Brain pericyte (primary cell): ENCODE results near the gene SCUBE2.
A peak's percentile ranks its signal among the peaks of the same experiment; 100 is the strongest.

Experiments used
- DNase-seq: peaks from one replicate; pipeline ENCODE4 v3.0.0-alpha.2; 2012; ENCODE audit warnings: low read depth, low spot score

SCUBE2 gene

GRCh38 chr11:9075556-9075955, 15.8 kb downstream of the SCUBE2 start:
- DNase-seq = no peak

DNA sequence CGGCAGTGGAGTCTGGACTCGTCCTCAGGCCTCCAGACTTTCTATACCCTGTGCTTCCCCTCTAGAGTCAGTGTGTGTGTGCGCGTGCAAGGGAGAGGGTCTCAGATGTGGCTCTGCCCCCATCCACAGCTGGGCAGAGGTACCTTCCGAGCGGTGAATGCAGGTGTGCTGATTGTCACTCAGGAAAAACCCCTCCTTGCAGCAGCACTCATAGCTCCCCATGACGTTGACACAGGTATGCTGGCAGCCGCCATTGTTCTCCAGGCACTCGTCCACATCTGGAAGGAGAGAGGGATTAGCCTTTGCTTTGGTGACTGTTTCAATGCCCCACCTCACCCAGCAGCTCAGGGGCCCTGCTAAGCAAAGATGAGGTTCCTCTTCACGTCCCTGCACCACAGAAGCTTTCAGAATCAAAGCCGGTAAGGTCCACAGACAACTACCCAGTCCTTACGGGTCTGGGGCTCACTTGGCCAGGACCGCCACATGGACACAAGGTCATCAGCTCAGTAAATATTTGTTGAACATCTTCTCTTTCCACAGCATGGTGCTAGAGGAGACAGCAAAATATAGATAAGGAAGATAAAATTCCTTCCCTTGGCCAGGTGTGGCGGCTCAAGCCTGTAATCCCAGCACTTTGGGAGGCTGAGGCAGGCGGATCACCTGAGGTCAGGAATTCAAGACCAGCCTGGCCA, 16.9 kb downstream of the SCUBE2 start:
- no peak for DNase-seq

DNA sequence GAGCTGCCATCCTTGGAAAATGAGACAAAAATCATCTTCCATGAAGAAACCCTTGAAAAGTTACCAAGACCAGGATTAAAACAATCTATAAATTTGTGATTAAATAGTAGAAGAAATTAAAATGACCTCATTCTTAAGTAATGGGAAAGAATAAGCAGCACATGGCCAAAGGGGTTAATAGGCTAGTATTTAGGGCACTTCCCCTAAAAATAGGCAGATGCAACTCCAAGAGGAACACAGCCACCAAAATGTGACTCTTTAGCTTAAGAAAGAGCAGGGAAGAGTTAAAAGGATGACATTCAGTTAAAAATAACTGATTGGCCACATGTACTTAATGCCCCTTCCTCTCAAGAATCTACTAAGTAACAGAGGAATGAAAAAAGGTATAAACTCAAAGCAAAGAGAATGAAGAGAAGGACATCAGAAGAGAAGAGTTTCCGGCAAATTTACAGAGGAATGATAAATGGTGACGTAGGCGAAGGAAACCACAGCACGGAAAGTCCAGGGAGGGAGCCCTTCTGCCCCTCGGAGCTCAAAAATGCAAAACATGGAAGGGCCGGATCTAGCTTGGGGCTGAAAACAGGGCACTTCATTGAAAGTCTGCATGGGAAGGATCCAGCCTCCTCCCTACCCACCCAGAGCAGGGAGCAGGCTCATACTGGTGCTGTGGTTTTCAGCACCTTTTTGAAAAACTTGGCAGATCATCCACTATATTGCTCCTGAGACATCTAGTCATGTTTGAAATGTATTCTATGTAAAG, 17.8 kb downstream of the SCUBE2 start:
- no peak for DNase-seq

DNA sequence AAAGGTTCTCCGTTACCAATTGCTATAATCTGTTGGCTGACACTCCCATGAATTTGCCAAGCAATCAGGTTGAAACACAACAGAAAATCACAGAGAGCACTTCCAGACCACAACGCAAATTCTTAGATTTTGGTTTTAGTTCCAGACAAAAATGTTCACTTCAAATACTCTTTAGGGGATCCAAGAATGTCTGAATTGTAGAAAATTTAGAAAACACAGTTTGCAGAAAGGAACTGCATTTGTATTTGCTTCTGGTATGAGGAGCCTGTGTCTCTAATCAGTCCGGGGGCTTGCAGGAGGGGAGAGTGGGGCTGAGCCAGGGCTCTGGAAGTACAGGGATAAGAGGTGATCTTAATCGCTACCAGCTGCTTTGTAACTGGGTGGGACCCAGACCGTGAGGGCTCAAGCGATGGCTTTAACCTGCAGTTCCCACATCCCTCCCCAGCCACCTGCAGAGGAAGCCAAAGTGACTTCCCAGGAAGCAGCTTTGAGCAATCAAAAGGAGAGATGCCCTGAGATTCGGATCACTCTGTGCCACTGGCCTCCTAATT, 18.7 kb downstream of the SCUBE2 start:
- no peak for DNase-seq

DNA sequence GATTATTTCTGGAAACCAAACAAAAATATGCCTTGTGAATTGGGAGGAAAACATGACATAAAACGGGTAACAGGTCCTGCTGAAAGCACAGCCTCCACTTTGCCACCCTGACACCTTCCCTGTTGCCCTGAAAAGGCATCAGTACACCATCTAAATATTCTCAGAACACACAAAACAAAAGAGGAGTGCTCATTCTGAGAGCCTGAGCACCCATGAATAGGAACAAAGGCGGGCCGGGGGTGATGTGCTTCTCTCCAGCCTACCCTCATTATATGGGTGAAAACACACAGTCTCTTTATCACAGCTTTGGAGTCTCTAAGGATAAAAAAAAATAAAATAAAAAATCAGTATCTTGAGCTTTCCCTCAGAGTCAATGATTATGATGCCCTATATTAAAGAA, 19.7 kb downstream of the SCUBE2 start:
- DNase-seq = no peak

GRCh38 chr11:9070749-9071491, 20.5 kb downstream of the SCUBE2 start:
- DNase-seq = no peak

DNA sequence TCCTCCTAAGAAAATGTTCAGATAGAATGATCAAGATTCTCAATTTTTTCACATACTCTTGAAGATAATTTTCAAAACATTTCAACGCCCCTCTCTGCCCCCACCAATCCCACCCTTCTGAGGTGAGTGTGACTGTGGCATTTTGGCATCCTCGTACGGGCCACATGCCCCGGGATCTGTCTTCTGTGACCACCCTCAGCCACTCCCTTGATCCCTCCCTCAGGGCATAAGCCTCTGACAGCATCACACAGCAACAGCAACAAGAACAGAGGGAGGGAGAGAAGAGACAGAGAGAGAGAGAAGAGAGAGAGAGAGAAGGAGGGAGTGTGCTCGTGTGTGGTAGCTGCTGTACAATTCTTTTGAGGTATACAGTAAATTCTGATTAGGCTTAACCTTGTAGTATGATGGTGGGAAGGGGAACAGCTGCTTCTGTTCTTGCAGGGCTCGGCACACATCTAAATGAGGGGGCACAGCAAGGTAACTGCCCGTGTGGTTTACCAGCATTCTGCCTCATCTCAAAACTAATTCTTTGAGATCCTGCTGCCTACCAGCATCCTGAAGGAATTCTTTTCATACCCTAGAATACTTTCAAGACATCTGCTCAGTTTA, 21.4 kb downstream of the SCUBE2 start:
- no peak for DNase-seq

DNA sequence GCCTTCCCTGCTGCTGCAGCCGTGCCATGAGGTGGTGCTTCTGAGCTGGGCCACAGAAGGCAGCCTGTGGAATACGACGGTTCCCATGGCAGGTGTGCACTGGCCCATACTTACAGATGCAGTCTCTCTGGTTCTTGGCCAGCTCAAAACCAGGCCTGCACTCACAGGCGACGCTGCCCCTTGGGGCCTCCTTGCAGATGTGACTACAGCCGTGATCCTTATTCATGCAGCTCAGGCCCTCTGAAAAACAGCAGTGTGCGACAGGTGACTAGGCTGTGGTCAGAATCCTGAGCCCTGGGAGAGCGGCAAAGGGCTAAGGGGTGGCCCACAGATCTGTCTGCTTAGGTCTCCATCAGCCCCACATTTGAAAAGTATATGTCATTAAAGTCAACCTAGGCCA, 22.1 kb downstream of the SCUBE2 start:
- DNase-seq = no peak

DNA sequence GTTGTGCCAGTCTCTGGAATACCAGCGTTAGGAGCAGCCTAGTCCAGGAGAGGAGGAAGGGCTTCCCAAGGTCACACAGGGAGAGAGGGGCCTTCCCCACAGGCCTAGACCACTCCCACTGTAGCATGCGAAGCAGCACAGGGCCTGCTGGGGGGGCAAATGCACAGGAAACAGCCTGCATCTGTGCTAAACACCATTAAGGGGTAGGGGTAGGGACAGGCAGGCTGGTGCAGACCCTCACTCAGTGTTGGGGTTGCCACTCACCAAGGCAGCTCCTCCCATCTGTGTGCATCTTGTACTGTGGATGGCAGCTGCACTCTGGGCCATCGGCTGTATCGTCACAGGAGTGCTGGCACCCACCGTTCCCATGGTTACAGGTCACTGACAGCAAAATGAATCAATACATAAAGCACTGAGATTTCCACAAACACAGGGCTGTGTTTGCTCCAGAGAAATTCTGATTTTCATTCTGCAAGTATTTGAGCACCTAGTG, 24.9 kb downstream of the SCUBE2 start:
- no peak for DNase-seq

DNA sequence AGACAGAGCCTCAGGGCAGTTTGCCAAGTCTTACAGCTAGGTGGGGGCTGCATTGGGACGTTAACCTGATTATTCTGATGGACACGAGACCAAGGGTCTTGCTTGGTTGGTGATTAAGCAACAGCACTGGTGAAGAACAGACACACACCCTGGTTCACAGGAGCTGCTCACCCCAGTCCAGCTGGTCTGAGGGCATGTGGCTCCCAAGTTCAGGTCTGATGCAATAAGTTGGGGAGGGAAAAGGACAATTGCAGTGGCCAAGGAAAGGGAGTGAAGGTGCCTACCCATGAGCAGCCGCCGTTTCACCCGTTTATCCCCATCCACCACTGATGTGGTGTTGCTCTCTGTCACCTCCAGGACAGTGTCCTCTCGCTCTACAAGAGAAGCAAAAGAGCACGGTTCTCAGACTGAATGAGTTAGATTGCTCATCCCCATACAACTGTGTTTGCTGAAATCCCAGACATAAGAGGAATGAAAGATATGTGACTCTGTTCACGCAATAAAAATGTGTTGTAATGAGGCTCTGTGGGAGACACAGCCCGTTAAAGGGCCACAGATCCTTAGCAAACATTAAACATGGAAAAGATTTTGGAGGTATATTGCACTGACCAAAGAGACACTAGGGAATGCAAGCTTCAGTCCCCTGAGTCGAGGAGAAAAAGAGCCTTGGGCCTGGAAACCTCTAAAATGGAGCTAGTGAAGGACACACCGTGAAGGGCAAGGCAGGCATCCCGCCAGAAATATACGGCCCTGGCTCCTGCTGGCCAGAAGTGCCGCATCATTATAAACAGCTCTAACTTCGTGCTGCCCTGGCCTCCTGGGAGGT, 25.6 kb downstream of the SCUBE2 start:
- no peak for DNase-seq

GRCh38 chr11:9061807-9062206, 29.6 kb downstream of the SCUBE2 start:
- DNase-seq = no peak

- DNase-seq = no peak
Measured at GRCh38 chr11:9060700-9061111, 30.7 kb downstream of the SCUBE2 start.

- DNase-seq = no peak
Measured at GRCh38 chr11:9059406-9059805, 32.0 kb downstream of the SCUBE2 start.

DNA sequence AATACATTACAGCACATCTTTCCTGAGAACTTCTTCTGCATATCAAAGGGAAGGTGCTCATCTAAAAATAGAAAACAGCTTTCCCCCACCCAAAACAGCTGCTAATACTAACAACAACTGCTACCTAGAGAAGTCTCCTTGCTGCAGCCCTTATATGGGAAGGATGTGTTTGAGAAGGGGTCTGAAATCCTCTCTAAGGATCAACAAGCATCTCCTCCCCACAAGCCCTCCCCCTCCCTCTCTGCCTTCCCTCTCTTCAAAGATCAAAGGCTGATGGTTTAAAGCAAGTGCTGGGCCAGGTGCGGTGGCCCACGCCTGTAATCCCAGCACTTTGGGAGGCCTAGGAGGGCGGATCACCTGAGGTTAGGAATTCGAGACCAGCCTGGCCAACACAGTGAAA, 33.5 kb downstream of the SCUBE2 start:
- no peak for DNase-seq

DNA sequence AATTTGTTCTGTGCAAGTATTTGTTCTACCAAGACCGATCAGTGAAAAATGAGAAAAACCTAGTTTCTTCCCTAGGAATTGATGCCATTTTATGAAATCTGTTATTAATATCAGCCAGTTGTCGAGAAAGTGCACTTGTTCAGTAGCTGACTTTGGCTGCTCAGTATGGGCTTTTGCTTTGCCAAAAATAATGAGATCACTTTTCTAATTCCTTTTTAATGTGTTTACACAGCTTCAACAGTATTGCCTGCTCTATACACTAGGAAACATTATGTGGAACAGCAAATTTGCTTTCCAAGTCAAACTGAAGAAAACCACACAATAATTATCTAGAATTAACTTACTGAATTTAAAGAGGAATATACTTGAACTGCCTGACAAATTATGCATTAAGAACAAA, 34.4 kb downstream of the SCUBE2 start:
- peak; percentile 16 for DNase-seq

- no peak for DNase-seq
Measured at GRCh38 chr11:9056467-9056866, 34.9 kb downstream of the SCUBE2 start.

DNA sequence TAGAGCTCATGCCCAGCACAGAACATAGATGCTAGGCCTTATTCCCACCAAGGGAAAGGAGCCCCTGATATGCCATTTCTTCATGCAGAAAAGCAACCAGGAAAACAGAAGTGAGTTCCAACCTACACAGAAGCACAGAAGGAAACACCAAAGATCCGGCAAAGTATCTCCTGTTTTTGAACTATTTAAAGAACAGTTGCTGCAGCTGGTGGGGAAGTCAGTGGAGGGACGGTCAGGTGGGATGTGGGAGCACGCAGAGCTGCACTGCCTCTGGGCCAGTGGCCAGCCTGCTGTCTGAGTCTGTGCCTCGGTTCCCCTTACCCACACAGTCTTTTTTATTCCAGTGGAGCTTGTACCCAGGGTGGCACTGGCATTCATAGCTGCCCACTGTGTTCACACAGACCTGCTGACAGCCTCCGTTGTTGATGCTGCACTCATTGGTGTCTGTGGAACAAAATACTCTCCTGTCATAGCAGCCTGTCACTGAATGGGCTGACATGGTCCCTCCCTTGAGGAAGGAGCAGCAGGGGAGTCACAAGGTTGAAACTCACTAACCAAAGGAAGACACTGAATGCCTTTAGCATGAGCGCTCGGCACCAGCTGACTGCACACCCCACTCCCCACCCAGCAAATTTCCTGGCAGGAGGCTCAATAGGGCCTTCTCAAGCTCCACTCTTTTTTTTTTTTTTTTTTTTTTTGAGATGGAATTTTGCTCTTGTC, 37.9 kb downstream of the SCUBE2 start:
- DNase-seq = no peak

DNA sequence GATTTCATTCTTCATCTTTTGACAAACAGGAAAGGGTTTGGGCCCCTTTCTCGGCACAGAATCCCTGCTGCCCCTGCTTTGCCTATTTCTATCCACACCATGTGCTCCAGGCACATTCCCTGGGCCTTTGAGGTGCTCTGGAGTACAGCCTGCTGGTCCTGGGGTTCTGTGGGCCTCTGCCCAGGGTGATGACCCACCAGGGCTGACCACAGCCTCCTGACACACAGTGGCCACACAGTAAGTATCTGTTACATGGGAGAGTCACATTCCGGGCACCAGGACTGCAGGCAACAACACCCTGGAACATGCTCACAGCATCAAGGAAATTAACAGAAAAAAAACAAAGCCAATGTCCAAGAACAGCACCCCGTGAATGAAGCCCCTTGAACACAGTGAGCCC, 39.1 kb downstream of the SCUBE2 start:
- DNase-seq = no peak

DNA sequence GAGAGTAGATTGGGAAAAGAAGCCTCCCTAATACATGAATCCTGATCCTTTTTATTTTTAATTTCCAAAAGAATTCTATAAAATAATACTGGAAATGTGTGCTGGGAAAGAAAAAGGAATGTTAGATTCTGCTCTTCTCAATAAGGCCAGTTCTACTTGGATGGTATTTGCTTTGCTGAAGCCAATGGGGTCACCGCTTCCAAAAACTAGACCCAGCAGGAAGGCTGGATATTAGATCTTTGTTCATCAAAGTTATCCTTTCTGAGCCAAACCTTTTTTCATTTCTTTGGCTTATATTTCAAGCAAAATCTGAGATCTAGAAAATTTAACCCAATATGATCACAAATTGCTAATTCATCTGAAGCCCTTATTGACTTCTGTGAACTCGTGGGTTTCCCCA, 41.4 kb downstream of the SCUBE2 start:
- DNase-seq = no peak

DNA sequence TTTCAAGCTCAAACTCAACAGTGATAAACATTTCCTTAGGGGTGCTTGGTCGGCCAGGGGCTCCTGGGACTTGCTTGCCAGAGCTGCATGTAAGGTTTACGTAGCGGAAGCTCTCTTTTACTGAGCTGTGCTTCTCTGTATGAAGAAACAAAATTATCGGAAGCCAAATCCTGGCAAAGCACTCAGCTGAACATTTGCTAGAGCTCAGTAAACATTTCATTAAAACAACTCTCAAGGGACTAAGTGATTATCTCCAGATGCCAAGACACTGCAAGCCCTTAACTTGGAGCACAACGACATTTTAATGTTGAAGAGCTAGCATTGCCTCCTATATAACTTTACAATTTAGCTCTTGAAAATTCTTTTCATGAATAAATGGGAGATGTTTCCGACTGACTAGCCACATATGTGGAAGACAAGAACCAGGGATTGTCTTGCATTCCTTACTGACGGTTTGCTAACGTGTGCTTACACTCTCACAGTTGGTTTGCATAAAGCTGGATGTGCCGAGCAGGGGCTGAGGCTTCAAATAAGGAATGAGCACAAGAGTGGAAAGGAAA, 43.4 kb downstream of the SCUBE2 start:
- no peak for DNase-seq
